HG03135 (cell line): ENCODE data around the gene TOLLIP.
"Not testable (repeated sequence)": the region's sequence is repeated elsewhere in the genome, so short reads cannot be mapped to it uniquely, and the experiment has no call there.

Experiments used
- ATAC-seq: cut with Tn5 transposase; IDR thresholded peaks from one replicate; pipeline ENCODE4 v1.9.1; 2021; ENCODE audit warnings: mild to moderate bottlenecking, moderate library complexity; ENCODE audit not compliant: unreplicated experiment

TOLLIP gene

GRCh38 chr11:1344056-1344635 lies 34.7 kb upstream of the TOLLIP start:
- no peak for ATAC-seq

GRCh38 chr11:1343391-1344055 lies 34.1 kb upstream of the TOLLIP start:
- no peak for ATAC-seq

- ATAC-seq, result no peak
Measured at GRCh38 chr11:1342946-1343345, 33.5 kb upstream of the TOLLIP start.

GRCh38 chr11:1341928-1342524 lies 32.6 kb upstream of the TOLLIP start:
- no peak for ATAC-seq

GRCh38 chr11:1341226-1341625 lies 31.8 kb upstream of the TOLLIP start:
- not testable (repeated sequence) for ATAC-seq

- no peak for ATAC-seq
Measured at GRCh38 chr11:1340111-1340510, 30.7 kb upstream of the TOLLIP start.

- ATAC-seq, result no peak
Measured at GRCh38 chr11:1339066-1339675, 29.7 kb upstream of the TOLLIP start.

- no peak for ATAC-seq
Measured at GRCh38 chr11:1338201-1339065, 29.0 kb upstream of the TOLLIP start.

GRCh38 chr11:1337647-1338007 lies 28.2 kb upstream of the TOLLIP start:
- ATAC-seq, result no peak

- ATAC-seq, result no peak
Measured at GRCh38 chr11:1336836-1337646, 27.6 kb upstream of the TOLLIP start.

- no peak for ATAC-seq
Measured at GRCh38 chr11:1335811-1336761, 26.7 kb upstream of the TOLLIP start.

GRCh38 chr11:1335264-1335810 lies 25.9 kb upstream of the TOLLIP start:
- no peak for ATAC-seq

GRCh38 chr11:1333860-1334259 lies 24.4 kb upstream of the TOLLIP start:
- ATAC-seq, result no peak

GRCh38 chr11:1333091-1333772 lies 23.8 kb upstream of the TOLLIP start:
- ATAC-seq, result no peak

- ATAC-seq, result no peak
Measured at GRCh38 chr11:1330473-1330872, 21.0 kb upstream of the TOLLIP start.

- ATAC-seq, result no peak
Measured at GRCh38 chr11:1327064-1327460, 17.6 kb upstream of the TOLLIP start.

GRCh38 chr11:1326435-1327063 lies 17.1 kb upstream of the TOLLIP start:
- ATAC-seq, result no peak

- no peak for ATAC-seq
Measured at GRCh38 chr11:1323774-1324173, 14.3 kb upstream of the TOLLIP start.
